SH-SY5Y (cell line): Measurements from ENCODE around the gene HIGD1C.

Experiments used
- GATA2 ChIP-seq: IDR thresholded peaks from 2 replicates; pipeline ENCODE4 v1.6.1; 2011; ENCODE audit warnings: mild to moderate bottlenecking, low read depth, low read length
- GATA3 ChIP-seq: IDR thresholded peaks from 2 replicates; pipeline ENCODE4 v1.6.1; 2011; ENCODE audit warnings: low read depth, mild to moderate bottlenecking, low read length, moderate library complexity

Gene HIGD1C

GRCh38 chr12:50990147-50990727, 37.9 kb downstream of the HIGD1C start:
- TF ChIP-seq GATA2 (no peak), GATA3 (no peak)

GRCh38 chr12:50990791-50991190, 38.4 kb downstream of the HIGD1C start:
- TF ChIP-seq GATA2: no peak
- no peak for TF ChIP-seq GATA3

DNA sequence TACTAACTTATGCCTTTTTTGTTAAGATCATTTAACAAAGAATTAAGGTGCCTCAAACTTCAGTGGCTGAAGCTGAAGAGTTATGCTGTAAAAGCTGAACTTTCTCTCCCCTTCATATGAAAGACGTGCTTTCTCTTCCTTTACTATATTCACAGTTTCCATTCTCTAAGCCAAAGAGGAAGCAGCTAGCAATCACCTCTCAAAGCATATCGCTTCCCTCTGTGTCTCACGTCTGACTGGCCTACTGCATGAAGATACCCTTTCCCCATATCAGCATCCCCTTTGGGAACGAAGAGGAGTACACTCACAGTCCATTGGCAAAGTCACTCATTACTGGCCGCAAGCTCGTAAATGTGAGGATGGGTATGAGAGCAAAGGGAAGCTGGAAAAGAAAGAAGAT, 38.9 kb downstream of the HIGD1C start:
- TF ChIP-seq GATA2 (no peak), GATA3 (no peak)

GRCh38 chr12:50992819-50993218, 40.5 kb downstream of the HIGD1C start:
- TF ChIP-seq GATA2 (no peak), GATA3 (no peak)

DNA sequence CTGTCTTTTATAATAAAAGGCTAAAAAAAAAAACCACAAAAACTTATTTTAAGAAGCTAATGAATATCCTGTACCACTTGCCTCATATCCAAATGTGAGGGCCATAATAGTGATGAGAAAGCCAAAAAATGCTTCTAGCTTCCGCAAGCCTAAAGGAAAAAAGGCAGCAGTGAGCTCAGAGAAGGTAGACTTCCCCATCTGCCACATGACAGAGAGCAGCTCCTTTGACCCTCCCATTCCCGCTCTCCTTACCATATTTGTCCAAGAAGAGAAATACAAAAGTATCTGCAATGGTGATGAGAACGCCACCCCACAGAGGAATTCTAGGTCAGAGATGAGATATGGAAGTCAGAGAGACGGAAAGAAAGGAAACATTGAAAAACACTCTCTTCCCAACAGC, 46.7 kb downstream of the HIGD1C start:
- TF ChIP-seq GATA3 (no peak), GATA2 (no peak)

GRCh38 chr12:51000245-51000644, 47.9 kb downstream of the HIGD1C start:
- TF ChIP-seq GATA3 (no peak), GATA2 (no peak)

DNA sequence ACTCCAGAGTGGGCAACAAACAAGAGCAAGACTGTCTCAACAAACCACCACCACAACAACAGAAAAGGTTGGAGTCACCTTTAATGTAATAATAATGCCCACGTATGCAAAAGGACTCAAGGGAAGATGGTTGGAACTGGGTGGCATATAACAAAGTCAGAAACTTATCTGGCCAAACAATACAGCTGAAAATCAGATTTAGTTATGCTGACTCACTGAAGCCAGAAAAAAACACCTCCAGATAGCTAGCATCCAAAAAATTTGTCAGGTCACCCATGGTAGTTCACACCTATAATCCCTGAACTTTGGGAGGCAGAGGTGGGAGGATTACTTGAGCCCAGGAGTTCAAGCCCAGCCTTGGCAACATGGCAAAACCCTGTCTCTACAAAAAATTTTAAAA, 49.5 kb downstream of the HIGD1C start:
- TF ChIP-seq GATA2: no peak
- no peak for TF ChIP-seq GATA3

DNA sequence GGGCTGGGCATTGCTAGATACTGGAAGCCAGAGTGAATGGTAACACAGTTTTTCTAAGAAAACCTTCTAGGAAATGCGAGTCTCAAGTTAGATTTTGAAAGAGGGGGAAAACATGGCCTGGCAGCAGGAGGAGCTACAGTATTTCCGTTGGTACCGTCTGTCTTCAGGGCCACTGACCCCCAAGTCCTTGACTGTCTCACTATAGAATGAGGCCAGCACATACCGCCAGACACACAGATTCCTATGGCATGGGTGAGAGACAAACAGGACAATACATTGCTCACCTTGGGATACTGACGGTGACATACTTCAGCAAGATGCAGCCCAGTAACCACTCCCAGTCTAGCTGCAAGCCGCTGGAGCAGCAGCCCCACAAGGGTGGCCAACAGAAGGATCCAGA, 52.2 kb downstream of the HIGD1C start:
- TF ChIP-seq GATA2 (no peak), GATA3 (no peak)

GRCh38 chr12:51005030-51005429, 52.7 kb downstream of the HIGD1C start:
- TF ChIP-seq GATA2: no peak
- TF ChIP-seq GATA3: no peak

DNA sequence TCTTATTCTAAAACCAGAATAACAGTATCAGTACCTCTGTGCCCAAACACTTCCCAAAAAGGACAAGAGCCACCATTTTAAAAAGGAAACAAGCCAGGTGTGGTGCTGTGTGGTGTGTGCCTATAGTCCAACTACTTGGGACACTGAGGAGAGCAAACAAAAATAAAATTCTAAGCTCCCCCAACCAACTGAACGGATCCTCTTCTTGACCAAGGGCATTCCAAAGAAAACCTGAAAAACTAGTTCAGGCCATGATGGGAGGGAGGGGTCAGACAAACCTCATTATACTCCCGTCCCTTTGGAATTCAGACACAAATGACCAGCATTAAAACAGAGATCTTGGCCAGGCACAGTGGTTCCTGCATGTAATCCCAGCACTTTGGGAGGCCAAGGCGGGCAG, 53.3 kb downstream of the HIGD1C start:
- TF ChIP-seq GATA3 (no peak), GATA2 (no peak)

GRCh38 chr12:51008329-51009055, 56.1 kb downstream of the HIGD1C start:
- TF ChIP-seq GATA2 (no peak), GATA3 (no peak)

DNA sequence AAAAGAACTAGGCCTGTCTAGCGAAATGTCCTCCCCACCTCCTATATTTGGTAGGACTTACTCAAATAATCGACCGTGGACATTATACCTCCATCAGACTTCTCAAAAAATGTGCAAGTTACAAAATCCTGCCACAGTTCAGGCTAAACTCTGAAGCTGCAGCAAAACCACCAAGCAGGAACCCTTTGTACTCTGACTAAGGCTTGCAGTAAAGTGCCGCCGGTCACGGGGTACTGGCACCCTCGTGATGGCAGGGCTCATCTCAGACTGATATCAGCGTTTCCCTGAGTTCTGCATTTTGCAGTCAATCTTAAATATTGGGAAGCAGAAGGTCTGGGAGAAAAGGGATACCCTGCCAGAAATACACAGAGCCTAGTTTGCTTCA, 56.7 kb downstream of the HIGD1C start:
- no peak for TF ChIP-seq GATA3
- TF ChIP-seq GATA2: no peak

- TF ChIP-seq GATA3 (no peak), GATA2 (no peak)
Measured at GRCh38 chr12:51011955-51012354, 59.6 kb downstream of the HIGD1C start.

DNA sequence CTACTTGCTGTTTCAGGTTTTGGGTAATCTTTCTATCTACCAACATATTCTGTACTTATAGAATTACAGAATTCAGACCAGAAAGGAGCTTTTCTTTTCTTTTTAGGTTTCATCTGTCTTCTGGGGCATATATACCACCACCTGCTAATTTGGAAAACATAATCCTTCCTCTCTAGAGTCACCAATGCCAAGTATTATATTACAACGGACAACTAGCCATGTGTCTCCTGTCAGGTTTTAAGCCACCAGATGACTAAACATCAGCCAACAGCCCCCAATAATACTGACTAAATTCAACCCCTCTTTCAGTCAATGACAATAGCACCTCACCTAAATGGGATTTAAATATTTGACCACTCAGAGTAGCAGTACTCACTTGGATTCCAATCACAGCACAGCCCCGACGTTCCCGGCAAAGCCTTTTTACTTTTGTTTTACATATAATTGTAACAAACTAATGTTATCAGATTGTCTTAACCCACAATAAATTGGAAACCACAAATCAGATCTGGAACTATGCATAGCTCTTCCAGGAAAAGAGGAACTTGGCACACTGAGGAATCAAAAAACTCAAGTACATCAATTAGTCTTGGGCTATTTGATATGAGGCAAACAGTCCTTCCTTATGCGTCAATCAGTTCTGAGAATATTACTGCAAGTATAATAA, 60.4 kb downstream of the HIGD1C start:
- no peak for TF ChIP-seq GATA3
- TF ChIP-seq GATA2: no peak

- no peak for TF ChIP-seq GATA3
- TF ChIP-seq GATA2: no peak
Measured at GRCh38 chr12:51013441-51013840, 61.1 kb downstream of the HIGD1C start.

DNA sequence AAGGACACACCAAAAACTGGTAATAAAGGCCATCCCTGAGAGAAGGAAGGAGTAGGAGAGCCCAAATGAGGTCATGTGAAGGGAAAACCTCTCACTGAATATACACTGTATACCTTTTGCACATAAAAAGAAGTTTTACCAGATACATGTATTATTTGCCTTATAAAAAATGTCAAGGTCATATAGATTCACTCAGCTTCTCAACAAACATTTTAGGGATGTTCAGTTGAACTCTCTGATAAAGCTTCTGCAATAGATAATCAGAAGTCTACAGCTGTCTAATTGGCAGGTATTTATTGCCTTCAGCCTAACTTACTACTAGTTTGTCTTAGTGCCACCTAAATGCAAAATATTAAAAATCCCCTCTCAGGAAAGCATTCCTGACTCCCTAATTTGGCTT, 65.1 kb downstream of the HIGD1C start:
- TF ChIP-seq GATA2: no peak
- TF ChIP-seq GATA3: no peak
